HEK293 (cell line): ENCODE data around the gene IPO8.

Experiments
- HOXD13 ChIP-seq: sonication (generic); formaldehyde crosslinking; IDR thresholded peaks from 2 replicates; pipeline ENCODE4 v1.8.0; 2022; ENCODE audit warnings: missing genetic modification reagents, borderline replicate concordance
- KLF16 ChIP-seq: fragments of 450-650 bp; formaldehyde crosslinking; IDR thresholded peaks from 2 replicates; pipeline ENCODE4 v1.5.1; 2017; ENCODE audit warnings: missing biosample characterization, missing genetic modification characterization
- OSR2 ChIP-seq: fragments of 450-650 bp; formaldehyde crosslinking; IDR thresholded peaks from 2 replicates; pipeline ENCODE4 v1.5.1; 2016; ENCODE audit warnings: missing biosample characterization, missing genetic modification characterization
- TCF7L2 ChIP-seq: IDR thresholded peaks from 2 replicates; pipeline ENCODE4 v1.6.1; 2011; ENCODE audit warnings: low read depth, mild to moderate bottlenecking, inconsistent platforms, low read length, moderate library complexity, borderline replicate concordance
- ZBTB21 ChIP-seq: fragments of 450-650 bp; formaldehyde crosslinking; IDR thresholded peaks from 2 replicates; pipeline ENCODE4 v1.5.1; 2017; ENCODE audit warnings: missing biosample characterization, missing genetic modification characterization
- ZBTB49 ChIP-seq: fragments of 450-650 bp; formaldehyde crosslinking; IDR thresholded peaks from 2 replicates; pipeline ENCODE4 v1.5.1; 2016; ENCODE audit warnings: missing biosample characterization, missing genetic modification characterization, low read depth
- ZNF10 ChIP-seq: fragments of 450-650 bp; formaldehyde crosslinking; IDR thresholded peaks from 2 replicates; pipeline ENCODE4 v1.5.1; 2017; ENCODE audit warnings: missing biosample characterization, missing genetic modification characterization
- ZNF155 ChIP-seq: fragments of 450-650 bp; formaldehyde crosslinking; IDR thresholded peaks from 2 replicates; pipeline ENCODE4 v1.5.1; 2016; ENCODE audit warnings: missing biosample characterization, missing genetic modification characterization
- ZNF211 ChIP-seq: fragments of 450-650 bp; formaldehyde crosslinking; IDR thresholded peaks from 2 replicates; pipeline ENCODE4 v1.5.1; 2016; ENCODE audit warnings: low read depth, missing biosample characterization, missing genetic modification characterization
- ZNF398 ChIP-seq: fragments of 450-650 bp; formaldehyde crosslinking; IDR thresholded peaks from 2 replicates; pipeline ENCODE4 v1.5.1; 2017; ENCODE audit warnings: missing biosample characterization, missing genetic modification characterization
- ZNF549 ChIP-seq: fragments of 450-650 bp; IDR thresholded peaks from 2 replicates; pipeline ENCODE4 v1.5.1; 2018; ENCODE audit warnings: missing biosample characterization, missing genetic modification characterization, mild to moderate bottlenecking, inconsistent platforms, moderate library complexity
- ZNF658 ChIP-seq: fragments of 450-650 bp; formaldehyde crosslinking; IDR thresholded peaks from 2 replicates; pipeline ENCODE4; 2016; ENCODE audit warnings: missing biosample characterization, missing genetic modification characterization
- ZNF785 ChIP-seq: fragments of 450-650 bp; formaldehyde crosslinking; IDR thresholded peaks from 2 replicates; pipeline ENCODE4 v1.5.1; 2016; ENCODE audit warnings: missing biosample characterization, missing genetic modification characterization
- ZSCAN23 ChIP-seq: fragments of 450-650 bp; formaldehyde crosslinking; IDR thresholded peaks from 2 replicates; pipeline ENCODE4 v1.5.1; 2016; ENCODE audit warnings: missing biosample characterization, missing genetic modification characterization
- TF ChIP-seq, protein P1 (sequence below): fragments of 450-650 bp; formaldehyde crosslinking; IDR thresholded peaks from 2 replicates; pipeline ENCODE4 v1.5.1; 2016; ENCODE audit warnings: missing biosample characterization, missing genetic modification characterization, low read depth
- TF ChIP-seq, protein P2 (sequence below): fragments of 450-650 bp; formaldehyde crosslinking; IDR thresholded peaks from 2 replicates; pipeline ENCODE4 v1.5.1; 2016; ENCODE audit warnings: missing biosample characterization, missing genetic modification characterization, borderline replicate concordance
- TF ChIP-seq, protein P3 (sequence below): fragments of 450-650 bp; formaldehyde crosslinking; IDR thresholded peaks from 2 replicates; pipeline ENCODE4 v1.5.1; 2016; ENCODE audit warnings: missing biosample characterization, missing genetic modification characterization

The IPO8 gene

GRCh38 chr12:30695199-30696102 is at the start of gene IPO8 (continued):
- TF ChIP-seq ZBTB49 (tag by site-specific recombination): no peak
- no peak; the same call in 1 of the 2 replicates for TF ChIP-seq HOXD13 (CRISPR knock-in tag)
- TF ChIP-seq, protein P1, sequence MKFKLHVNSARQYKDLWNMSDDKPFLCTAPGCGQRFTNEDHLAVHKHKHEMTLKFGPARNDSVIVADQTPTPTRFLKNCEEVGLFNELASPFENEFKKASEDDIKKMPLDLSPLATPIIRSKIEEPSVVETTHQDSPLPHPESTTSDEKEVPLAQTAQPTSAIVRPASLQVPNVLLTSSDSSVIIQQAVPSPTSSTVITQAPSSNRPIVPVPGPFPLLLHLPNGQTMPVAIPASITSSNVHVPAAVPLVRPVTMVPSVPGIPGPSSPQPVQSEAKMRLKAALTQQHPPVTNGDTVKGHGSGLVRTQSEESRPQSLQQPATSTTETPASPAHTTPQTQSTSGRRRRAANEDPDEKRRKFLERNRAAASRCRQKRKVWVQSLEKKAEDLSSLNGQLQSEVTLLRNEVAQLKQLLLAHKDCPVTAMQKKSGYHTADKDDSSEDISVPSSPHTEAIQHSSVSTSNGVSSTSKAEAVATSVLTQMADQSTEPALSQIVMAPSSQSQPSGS (tag by site-specific recombination): no peak
- no peak for TF ChIP-seq ZNF785 (tag by site-specific recombination)
- TF ChIP-seq OSR2 (tag by site-specific recombination): 0 out of 2 replicates have a peak, but pooled peaks have one; percentile 17
- TF ChIP-seq ZNF211: no peak
- no peak for TF ChIP-seq ZNF549
- TF ChIP-seq TCF7L2: peak; percentile 56; the same call in 1 of the 2 replicates
- TF ChIP-seq ZNF155 (tag by site-specific recombination): no peak
- peak; percentile 95 for TF ChIP-seq ZNF398 (tag by site-specific recombination)
- TF ChIP-seq ZBTB21: no peak; the same call in 1 of the 2 replicates
- TF ChIP-seq, protein P2, sequence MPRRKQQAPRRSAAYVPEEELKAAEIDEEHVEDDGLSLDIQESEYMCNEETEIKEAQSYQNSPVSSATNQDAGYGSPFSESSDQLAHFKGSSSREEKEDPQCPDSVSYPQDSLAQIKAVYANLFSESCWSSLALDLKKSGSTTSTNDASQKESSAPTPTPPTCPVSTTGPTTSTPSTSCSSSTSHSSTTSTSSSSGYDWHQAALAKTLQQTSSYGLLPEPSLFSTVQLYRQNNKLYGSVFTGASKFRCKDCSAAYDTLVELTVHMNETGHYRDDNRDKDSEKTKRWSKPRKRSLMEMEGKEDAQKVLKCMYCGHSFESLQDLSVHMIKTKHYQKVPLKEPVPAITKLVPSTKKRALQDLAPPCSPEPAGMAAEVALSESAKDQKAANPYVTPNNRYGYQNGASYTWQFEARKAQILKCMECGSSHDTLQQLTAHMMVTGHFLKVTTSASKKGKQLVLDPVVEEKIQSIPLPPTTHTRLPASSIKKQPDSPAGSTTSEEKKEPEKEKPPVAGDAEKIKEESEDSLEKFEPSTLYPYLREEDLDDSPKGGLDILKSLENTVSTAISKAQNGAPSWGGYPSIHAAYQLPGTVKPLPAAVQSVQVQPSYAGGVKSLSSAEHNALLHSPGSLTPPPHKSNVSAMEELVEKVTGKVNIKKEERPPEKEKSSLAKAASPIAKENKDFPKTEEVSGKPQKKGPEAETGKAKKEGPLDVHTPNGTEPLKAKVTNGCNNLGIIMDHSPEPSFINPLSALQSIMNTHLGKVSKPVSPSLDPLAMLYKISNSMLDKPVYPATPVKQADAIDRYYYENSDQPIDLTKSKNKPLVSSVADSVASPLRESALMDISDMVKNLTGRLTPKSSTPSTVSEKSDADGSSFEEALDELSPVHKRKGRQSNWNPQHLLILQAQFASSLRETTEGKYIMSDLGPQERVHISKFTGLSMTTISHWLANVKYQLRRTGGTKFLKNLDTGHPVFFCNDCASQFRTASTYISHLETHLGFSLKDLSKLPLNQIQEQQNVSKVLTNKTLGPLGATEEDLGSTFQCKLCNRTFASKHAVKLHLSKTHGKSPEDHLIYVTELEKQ (tag by site-specific recombination): no peak
- peak; percentile 80 for TF ChIP-seq KLF16
- TF ChIP-seq, protein P3, sequence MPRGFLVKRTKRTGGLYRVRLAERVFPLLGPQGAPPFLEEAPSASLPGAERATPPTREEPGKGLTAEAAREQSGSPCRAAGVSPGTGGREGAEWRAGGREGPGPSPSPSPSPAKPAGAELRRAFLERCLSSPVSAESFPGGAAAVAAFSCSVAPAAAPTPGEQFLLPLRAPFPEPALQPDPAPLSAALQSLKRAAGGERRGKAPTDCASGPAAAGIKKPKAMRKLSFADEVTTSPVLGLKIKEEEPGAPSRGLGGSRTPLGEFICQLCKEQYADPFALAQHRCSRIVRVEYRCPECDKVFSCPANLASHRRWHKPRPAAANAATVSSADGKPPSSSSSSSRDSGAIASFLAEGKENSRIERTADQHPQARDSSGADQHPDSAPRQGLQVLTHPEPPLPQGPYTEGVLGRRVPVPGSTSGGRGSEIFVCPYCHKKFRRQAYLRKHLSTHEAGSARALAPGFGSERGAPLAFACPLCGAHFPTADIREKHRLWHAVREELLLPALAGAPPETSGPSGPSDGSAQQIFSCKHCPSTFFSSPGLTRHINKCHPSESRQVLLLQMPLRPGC: no peak
- TF ChIP-seq ZNF10: no peak
- no peak for TF ChIP-seq ZNF658 (tag by site-specific recombination)
- no peak for TF ChIP-seq ZSCAN23 (tag by site-specific recombination)
